H1 (cell line): ENCODE measurements around the gene MR1. TPM values are rescaled to one million over a fixed set of nuclear protein-coding genes. Genes with fewer than 3 reads are reported as not detected.

ENCODE experiments used
- CTCF ChIA-PET: fragments of 300-600 bp; sonication (Branson Sonifier 250); formaldehyde crosslinking; loops from one replicate; lab custom pipeline; 2021; ENCODE audit not compliant: partially characterized antibody; lab: Charles Lee
- POLR2A ChIA-PET: fragments of 300-600 bp; sonication (Branson Sonifier 250); formaldehyde crosslinking; loops from one replicate; lab custom pipeline; 2021; ENCODE audit warnings: inconsistent platforms; ENCODE audit not compliant: partially characterized antibody; lab: Charles Lee
- DNase-seq, 2 experiments: peaks; one replicate each; pipeline versions ENCODE4 v3.0.0 to v3.0.0-alpha.2; 2010 to 2022; ENCODE audit warnings: low spot score in 2 of 2, low read depth in 1 of 2, mixed read lengths in 1 of 2
- FAIRE-seq: peaks from 2 replicates; lab custom pipeline; 2011; peaks lifted over from hg19 to GRCh38; lab: Jason Lieb, UNC
- H2AFZ ChIP-seq: 2 replicates; pipeline ENCODE4 v1.8.1; 2012; ENCODE audit warnings: low read length, inconsistent platforms
- H2AK5ac ChIP-seq: 2 replicates; pipeline ENCODE4 v1.6.1; 2013; ENCODE audit warnings: low read depth, low read length
- H2BK120ac ChIP-seq: replicated peaks from 2 replicates; pipeline ENCODE3; 2013; ENCODE audit warnings: low read depth, low read length, inconsistent platforms
- H2BK12ac ChIP-seq: 2 replicates; pipeline ENCODE4 v1.6.1; 2013; ENCODE audit warnings: low read depth, low read length
- H2BK15ac ChIP-seq: 2 replicates; pipeline ENCODE4 v1.6.1; 2013; ENCODE audit warnings: low read length
- H2BK20ac ChIP-seq: 2 replicates; pipeline ENCODE4 v1.6.1; 2013; ENCODE audit warnings: low read length
- H2BK5ac ChIP-seq: 2 replicates; pipeline ENCODE4 v1.6.1; 2013; ENCODE audit warnings: low read depth, low read length
- H3K14ac ChIP-seq: 2 replicates; pipeline ENCODE4 v1.6.1; 2013; ENCODE audit warnings: inconsistent platforms; ENCODE audit not compliant: insufficient read length
- H3K18ac ChIP-seq: 2 replicates; pipeline ENCODE4 v1.6.1; 2013; ENCODE audit warnings: low read length; ENCODE audit errors: extremely low read depth
- H3K23ac ChIP-seq: 2 replicates; pipeline ENCODE4 v1.6.1; 2013; ENCODE audit warnings: inconsistent platforms; ENCODE audit not compliant: insufficient read length
- H3K23me2 ChIP-seq: 2 replicates; pipeline ENCODE4 v1.6.1; 2013; ENCODE audit warnings: low read depth, low read length
- H3K27ac ChIP-seq: 2 replicates; pipeline ENCODE4 v1.6.1; 2011; ENCODE audit warnings: low read depth, low read length, inconsistent platforms
- H3K27me3 ChIP-seq, 4 experiments: replicated peaks in 1 of 4; 1 replicate in 1 of 4; 2 replicates in 3 of 4; pipeline versions ENCODE4 v1.6.1 to v1.8.1; 2011 to 2013; ENCODE audit warnings: low read length in 3 of 4, mild to moderate bottlenecking in 3 of 4, inconsistent platforms in 2 of 4, mixed read lengths in 2 of 4, moderate library complexity in 1 of 4; ENCODE audit not compliant: control insufficient read depth in 3 of 4, insufficient read depth in 3 of 4; ENCODE audit errors: extremely low read depth in 1 of 4
- H3K36me3 ChIP-seq, 4 experiments: 2 replicates each; pipeline versions ENCODE4 v1.6.1 to v1.8.1; 2011 to 2013; ENCODE audit warnings: mild to moderate bottlenecking in 4 of 4, low read length in 3 of 4, moderate library complexity in 2 of 4, control low read depth in 1 of 4, inconsistent platforms in 1 of 4; ENCODE audit not compliant: insufficient read depth in 4 of 4, control insufficient read depth in 2 of 4
- H3K4ac ChIP-seq: replicated peaks from 2 replicates; pipeline ENCODE3; 2013; ENCODE audit warnings: low read length, low read depth, mixed read lengths, inconsistent platforms; ENCODE audit not compliant: insufficient read length
- H3K4me1 ChIP-seq, 4 experiments: replicated peaks in 1 of 4; 1 replicate in 1 of 4; 2 replicates in 3 of 4; pipeline versions ENCODE4 v1.6.1 to v1.8.1; 2011 to 2013; ENCODE audit warnings: low read length in 3 of 4, inconsistent platforms in 2 of 4, mixed read lengths in 1 of 4; ENCODE audit not compliant: insufficient read depth in 4 of 4, control insufficient read depth in 3 of 4
- H3K4me2 ChIP-seq, 2 experiments: 2 replicates each; pipeline versions ENCODE4 v1.6.1 to v1.8.1; 2011 to 2013; ENCODE audit warnings: low read depth in 2 of 2, low read length in 2 of 2, control low read depth in 1 of 2, inconsistent platforms in 1 of 2, mild to moderate bottlenecking in 1 of 2; ENCODE audit not compliant: insufficient read depth in 1 of 2
- H3K4me3 ChIP-seq, 4 experiments: fragments of 200-600, 300-600 bp in 1 of 4; sonication (generic), shearing (Covaris generic), sonication (Bioruptor Twin) in 1 of 4; 2 replicates each; pipeline versions ENCODE4 v1.5.1 to v1.8.1; 2011 to 2016; ENCODE audit warnings: low read length in 4 of 4, low read depth in 3 of 4, control low read depth in 2 of 4, inconsistent platforms in 2 of 4, mild to moderate bottlenecking in 2 of 4, mixed read lengths in 1 of 4, moderate library complexity in 1 of 4; ENCODE audit not compliant: insufficient read depth in 2 of 4; ENCODE audit errors: extremely low read depth in 1 of 4
- H3K56ac ChIP-seq: replicated peaks from 2 replicates; pipeline ENCODE3; 2013; ENCODE audit warnings: low read depth, mild to moderate bottlenecking, mixed read lengths, low read length, inconsistent platforms; ENCODE audit not compliant: insufficient read length
- H3K79me1 ChIP-seq: 2 replicates; pipeline ENCODE4 v1.6.1; 2013; ENCODE audit warnings: low read depth, low read length, control low read depth
- H3K79me2 ChIP-seq, 2 experiments: 2 replicates each; pipeline versions ENCODE4 v1.6.1 to v1.8.1; 2012 to 2013; ENCODE audit warnings: low read length in 2 of 2, mild to moderate bottlenecking in 2 of 2, inconsistent platforms in 1 of 2; ENCODE audit not compliant: insufficient read depth in 2 of 2, control insufficient read depth in 1 of 2
- H3K9ac ChIP-seq, 4 experiments: replicated peaks in 1 of 4; 1 replicate in 1 of 4; 2 replicates in 3 of 4; pipeline versions ENCODE4 v1.6.1 to v1.8.1; 2011 to 2013; ENCODE audit warnings: low read depth in 3 of 4, low read length in 3 of 4, control low read depth in 2 of 4, mild to moderate bottlenecking in 2 of 4, moderate library complexity in 2 of 4, inconsistent platforms in 1 of 4; ENCODE audit errors: extremely low read depth in 1 of 4
- H3K9me3 ChIP-seq, 2 experiments: 2 replicates each; pipeline versions ENCODE4 v1.6.1 to v1.8.1; 2012 to 2013; ENCODE audit warnings: mild to moderate bottlenecking in 2 of 2, moderate library complexity in 2 of 2, control low read depth in 1 of 2, inconsistent platforms in 1 of 2, low read depth in 1 of 2, low read length in 1 of 2, mixed read lengths in 1 of 2; ENCODE audit not compliant: insufficient read depth in 2 of 2
- H4K20me1 ChIP-seq, 2 experiments: replicated peaks in 1 of 2; 2 replicates each; pipeline versions ENCODE3 to v1.8.1; 2011 to 2013; ENCODE audit warnings: inconsistent platforms in 2 of 2, low read length in 2 of 2, mild to moderate bottlenecking in 1 of 2; ENCODE audit not compliant: insufficient read depth in 2 of 2, control insufficient read depth in 1 of 2
- H4K5ac ChIP-seq: 2 replicates; pipeline ENCODE4 v1.6.1; 2013; ENCODE audit warnings: low read length, low read depth, mixed read lengths, inconsistent platforms; ENCODE audit not compliant: insufficient read length
- H4K8ac ChIP-seq: 2 replicates; pipeline ENCODE4 v1.8.0; 2013; ENCODE audit warnings: mild to moderate bottlenecking, moderate library complexity, low read length, inconsistent platforms; ENCODE audit not compliant: insufficient read depth; ENCODE audit errors: extremely low read depth
- H4K91ac ChIP-seq: replicated peaks from 2 replicates; pipeline ENCODE3; 2013; ENCODE audit warnings: low read length, mixed read lengths, inconsistent platforms; ENCODE audit not compliant: insufficient read length
- EGR1 ChIP-seq: IDR thresholded peaks from 2 replicates; pipeline ENCODE4 v1.6.1; 2011; ENCODE audit warnings: low read depth, low read length, borderline replicate concordance
- HDAC6 ChIP-seq: IDR thresholded peaks from one replicate; pipeline ENCODE4 v1.7.1; 2012; ENCODE audit warnings: low read depth, mild to moderate bottlenecking, inconsistent platforms, low read length, moderate library complexity
- MAFK ChIP-seq: IDR thresholded peaks from 2 replicates; pipeline ENCODE4 v1.6.1; 2012; ENCODE audit warnings: low read depth, mild to moderate bottlenecking, improper control_type of control experiment, low read length
- MAX ChIP-seq: IDR thresholded peaks from 2 replicates; pipeline ENCODE4 v1.6.1; 2012; ENCODE audit warnings: inconsistent platforms
- PHF8 ChIP-seq: fragments of 200-600 bp; sonication (generic); conservative IDR thresholded peaks from 2 replicates; pipeline ENCODE4 v1.7.1; 2012; ENCODE audit warnings: low read depth, mild to moderate bottlenecking, inconsistent platforms, low read length, moderate library complexity
- POLR2A ChIP-seq, 2 experiments: IDR thresholded peaks; 1 replicate in 1 of 2; 2 replicates in 1 of 2; pipeline ENCODE4 v1.6.1; 2011; ENCODE audit warnings: low read depth in 2 of 2, low read length in 2 of 2, mild to moderate bottlenecking in 2 of 2; ENCODE audit errors: control extremely low read depth in 1 of 2
- RAD21 ChIP-seq, 2 experiments: IDR thresholded peaks in 1 of 2; conservative IDR thresholded peaks in 1 of 2; 2 replicates each; pipeline ENCODE4 v1.6.1; 2011; ENCODE audit warnings: low read depth in 2 of 2, low read length in 2 of 2, improper control_type of control experiment in 1 of 2, inconsistent platforms in 1 of 2, mild to moderate bottlenecking in 1 of 2, moderate library complexity in 1 of 2
- SIRT6 ChIP-seq: IDR thresholded peaks from one replicate; pipeline ENCODE4 v1.7.1; 2012; ENCODE audit warnings: low read length, inconsistent platforms
- SP1 ChIP-seq: IDR thresholded peaks from 2 replicates; pipeline ENCODE4 v1.6.1; 2011; ENCODE audit warnings: low read depth, low read length
- SP4 ChIP-seq: IDR thresholded peaks from 2 replicates; pipeline ENCODE4 v1.6.1; 2012; ENCODE audit warnings: low read length, inconsistent platforms
- SUZ12 ChIP-seq: fragments of 200-600 bp; sonication (generic); IDR thresholded peaks from 2 replicates; pipeline ENCODE4 v1.6.1; 2012; ENCODE audit warnings: mild to moderate bottlenecking, inconsistent platforms, low read length, moderate library complexity, mixed read lengths
- WGBS, 2 experiments: shearing (Covaris generic) in 1 of 2; methylation state at CpG; one replicate each; pipeline versions ENCODE4 v1.1.6 to v1.1.7; 2013 to 2015; ENCODE audit warnings: low lambda C conversion rate in 2 of 2, mixed read lengths in 2 of 2, inconsistent platforms in 1 of 2, low coverage in 1 of 2, missing lambda C conversion rate in 1 of 2; ENCODE audit not compliant: insufficient replicate concordance in 2 of 2, insufficient coverage in 1 of 2, insufficient read length in 1 of 2; ENCODE audit errors: extremely low coverage in 1 of 2, missing lambda C conversion rate in 1 of 2; 5-methylcytosine and 5-hydroxymethylcytosine counted together
- polyA plus RNA-seq, 7 experiments: library from polyadenylated mRNA; depleted of rRNA in 3 of 7; stranded (reverse) in 5 of 7; unstranded in 2 of 7; fragments of >200 nt in 5 of 7; fragments of 200-250 nt in 2 of 7; gene quantifications; 1 replicate in 5 of 7; 2 replicates in 1 of 7; 4 replicates in 1 of 7; pipeline versions ENCODE4 v1.2.1 to v1.2.3, GENCODE V29; 2011 to 2013; ENCODE audit warnings: missing spikeins in 2 of 7, mixed read lengths in 2 of 7
- total RNA-seq: library from RNA; stranded (reverse); fragmentation: NEBNext Ultra II Directional; extraction: Animal tissue kit (Norgen Biotek cat#: 25700); gene quantifications from 2 replicates; pipeline ENCODE4 v1.2.1, GENCODE V29; 2021

The MR1 gene
- total and polyA plus RNA-seq, 2 of the 8 experiments (the other 6 are each of a cell fraction or from before 2014, with no cell fraction given), result 0.09 TPM; not detected in 1

- POLR2A ChIA-PET, result interaction anchor here (1.0 to 1.6 kb wide), 3 partner anchors 34 to 129 kb away, joined by 3 to 6 read pairs (median 3); no protein-coding TSS in a partner anchor
- Histone ChIP-seq H4K20me1 (no peaks in the 10 kb centered on the region), H3K27ac (no peak overlapping the region), H4K8ac (no peak overlapping the region), H2BK120ac (no peak overlapping the region), H3K23me2 (no peaks in the 10 kb centered on the region), H3K4me1 (no peaks in the 10 kb centered on the region), H2AFZ (no peak overlapping the region), H3K14ac (no peak overlapping the region), H4K91ac (no peak overlapping the region), H3K4ac (no peak overlapping the region), H2BK20ac (no peak overlapping the region), H4K5ac (no peak overlapping the region), H3K9me3 (no peaks in the 10 kb centered on the region), H3K36me3 (no peaks in the 10 kb centered on the region), H2BK12ac (no peak overlapping the region), H3K18ac (no peak overlapping the region), H3K27me3 (no peaks in the 10 kb centered on the region), H3K23ac (no peak overlapping the region), H2AK5ac (no peak overlapping the region), H3K79me1 (no peaks in the 10 kb centered on the region), H3K9ac (no peak overlapping the region), H2BK5ac (0 out of 2 replicates have a peak overlapping the region, but pooled peaks have one; percentile 12), H3K79me2 (no peaks in the 10 kb centered on the region), H3K56ac (no peak overlapping the region), H3K4me3 (no peak overlapping the region), H2BK15ac (no peak overlapping the region), H3K4me2 (no peak overlapping the region)
- WGBS, 2 experiments, result 81% methylated on average over 6 of the region's 6 CpGs; no CpG with 5 or more reads in 1 of the 2 experiments
- TF ChIP-seq PHF8 (no peak), EGR1 (no peak), SP1 (no peak), SP4 (no peak), SIRT6 (no peak), HDAC6 (no peak), RAD21 (IDR thresholded peaks at IDR 0.05 in 1 of 2, conservative IDR thresholded peaks at IDR 0.05 in 1 of 2; ENCODE audit: low read depth in 2 of 2, low read length in 2 of 2) (no peak), SUZ12 (no peak), MAX (no peak), POLR2A (IDR thresholded peaks at IDR 0.05; ENCODE audit: control extremely low read depth in 1 of 2, low read depth in 2 of 2, low read length in 2 of 2) (no peak), MAFK (no peak)
- CTCF ChIA-PET, result interaction anchor here (0.8 to 1.6 kb wide), 5 partner anchors 10 to 109 kb away, joined by 3 to 6 read pairs (median 3); no protein-coding TSS in a partner anchor
- FAIRE-seq (no peak), DNase-seq (no peak)
Observed at GRCh38 chr1:181056560-181056959, 22.8 kb downstream of the MR1 start.
